ENCODE measurements around the gene FAM76A.

- TF ChIP-seq, protein P1, sequence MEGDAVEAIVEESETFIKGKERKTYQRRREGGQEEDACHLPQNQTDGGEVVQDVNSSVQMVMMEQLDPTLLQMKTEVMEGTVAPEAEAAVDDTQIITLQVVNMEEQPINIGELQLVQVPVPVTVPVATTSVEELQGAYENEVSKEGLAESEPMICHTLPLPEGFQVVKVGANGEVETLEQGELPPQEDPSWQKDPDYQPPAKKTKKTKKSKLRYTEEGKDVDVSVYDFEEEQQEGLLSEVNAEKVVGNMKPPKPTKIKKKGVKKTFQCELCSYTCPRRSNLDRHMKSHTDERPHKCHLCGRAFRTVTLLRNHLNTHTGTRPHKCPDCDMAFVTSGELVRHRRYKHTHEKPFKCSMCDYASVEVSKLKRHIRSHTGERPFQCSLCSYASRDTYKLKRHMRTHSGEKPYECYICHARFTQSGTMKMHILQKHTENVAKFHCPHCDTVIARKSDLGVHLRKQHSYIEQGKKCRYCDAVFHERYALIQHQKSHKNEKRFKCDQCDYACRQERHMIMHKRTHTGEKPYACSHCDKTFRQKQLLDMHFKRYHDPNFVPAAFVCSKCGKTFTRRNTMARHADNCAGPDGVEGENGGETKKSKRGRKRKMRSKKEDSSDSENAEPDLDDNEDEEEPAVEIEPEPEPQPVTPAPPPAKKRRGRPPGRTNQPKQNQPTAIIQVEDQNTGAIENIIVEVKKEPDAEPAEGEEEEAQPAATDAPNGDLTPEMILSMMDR (IDR thresholded peaks at IDR 0.05), result no peak
- TF ChIP-seq POLR2AphosphoS5 (IDR thresholded peaks at IDR 0.05), result no peak
- TF ChIP-seq POLR2A (IDR thresholded peaks at IDR 0.05), result no peak
These were observed 648 bp downstream of the FAM76A start for GRCh38 chr1:27726173-27727044.
